ENCODE results near the gene FOXP3. TPM values are rescaled to one million over a fixed set of nuclear protein-coding genes. Genes with fewer than 3 reads are reported as not detected.

Gene FOXP3
- total RNA-seq, 1 experiment from 2014 or later, result 0.15 TPM

DNA sequence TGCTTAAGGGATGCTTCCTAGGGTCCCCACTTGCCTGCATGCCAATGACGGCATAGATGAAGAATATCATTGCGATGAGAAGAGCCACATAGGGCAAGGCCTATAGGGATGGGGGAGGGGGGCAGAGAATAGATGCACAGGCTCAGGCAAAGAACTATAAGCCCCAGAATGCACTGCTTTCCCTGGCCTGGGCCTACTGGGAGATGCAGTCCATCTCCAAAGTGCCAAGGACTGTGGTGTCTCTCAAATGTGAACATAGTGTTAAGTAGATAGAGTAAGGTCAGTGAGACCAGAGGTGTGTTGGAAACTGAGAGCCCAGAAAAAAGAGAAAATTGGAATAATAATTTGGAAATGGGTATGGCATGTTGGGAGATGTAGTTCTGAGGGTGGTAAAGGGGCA is 52.3 kb downstream of the FOXP3 start:
- Histone ChIP-seq H3K27ac (ENCODE audit: low read depth, low read length) (no peak overlapping the region), H3K79me2 (ENCODE audit: insufficient read depth, low read length) (no peaks in the 10 kb centered on the region), H3K9me3 (ENCODE audit: control insufficient read depth in 1 of 2, insufficient read depth in 1 of 2, low read depth in 1 of 2, low read length in 2 of 2) (no peaks in the 10 kb centered on the region), H3K4me1 (ENCODE audit: control insufficient read depth in 1 of 2, insufficient read depth in 2 of 2, low read length in 2 of 2) (no peaks in the 10 kb centered on the region), H3K4me2 (ENCODE audit: low read length) (no peak overlapping the region), H3K9ac (ENCODE audit: low read length) (no peak overlapping the region), H3K9me2 (ENCODE audit: insufficient read depth) (no peaks in the 10 kb centered on the region), H3K36me3 (ENCODE audit: control insufficient read depth in 1 of 2, insufficient read depth in 2 of 2, low read length in 2 of 2) (no peaks in the 10 kb centered on the region), H4K20me1 (ENCODE audit: insufficient read depth) (no peaks in the 10 kb centered on the region), H3K4me3 (replicated peaks in 1 of 2; ENCODE audit: low read depth in 1 of 2, low read length in 2 of 2) (no peak overlapping the region), H3K27me3 (ENCODE audit: insufficient read depth, low read length) (no peaks in the 10 kb centered on the region), H2AFZ (ENCODE audit: low read depth, low read length, poor library complexity, severe bottlenecking) (no peak overlapping the region)
- ChIA-PET POLR2A (no interaction called here), RAD21 (ENCODE audit: low non-redundant PET in 1 of 2, low total read pairs in 2 of 2, uncharacterized antibody in 2 of 2, unreplicated experiment in 2 of 2) (no interaction called here), CTCF (no interaction called here)
- no peak for ATAC-seq
- DNase-seq (ENCODE audit: low read depth, low spot score), result no peak
- BruUV-seq (replicated peaks), result no TSS peak
- TF ChIP-seq ELF1 (IDR thresholded peaks at IDR 0.05; ENCODE audit: borderline replicate concordance, low read depth) (no peak), FOSL1 (IDR thresholded peaks at IDR 0.05; ENCODE audit: low read depth) (no peak), SP1 (IDR thresholded peaks at IDR 0.05; ENCODE audit: low read depth) (no peak), POLR2A (IDR thresholded peaks at IDR 0.05; ENCODE audit: borderline replicate concordance, extremely low read depth, insufficient read depth, insufficient read length) (no peak), CBX3 (IDR thresholded peaks at IDR 0.05; ENCODE audit: low read depth) (no peak), EZH2 (IDR thresholded peaks at IDR 0.05) (no peak), EZH2phosphoT487 (IDR thresholded peaks at IDR 0.05; ENCODE audit: borderline replicate concordance) (no peak), SRF (IDR thresholded peaks at IDR 0.05; ENCODE audit: low read depth) (no peak)
- TF ChIP-seq, protein P1, sequence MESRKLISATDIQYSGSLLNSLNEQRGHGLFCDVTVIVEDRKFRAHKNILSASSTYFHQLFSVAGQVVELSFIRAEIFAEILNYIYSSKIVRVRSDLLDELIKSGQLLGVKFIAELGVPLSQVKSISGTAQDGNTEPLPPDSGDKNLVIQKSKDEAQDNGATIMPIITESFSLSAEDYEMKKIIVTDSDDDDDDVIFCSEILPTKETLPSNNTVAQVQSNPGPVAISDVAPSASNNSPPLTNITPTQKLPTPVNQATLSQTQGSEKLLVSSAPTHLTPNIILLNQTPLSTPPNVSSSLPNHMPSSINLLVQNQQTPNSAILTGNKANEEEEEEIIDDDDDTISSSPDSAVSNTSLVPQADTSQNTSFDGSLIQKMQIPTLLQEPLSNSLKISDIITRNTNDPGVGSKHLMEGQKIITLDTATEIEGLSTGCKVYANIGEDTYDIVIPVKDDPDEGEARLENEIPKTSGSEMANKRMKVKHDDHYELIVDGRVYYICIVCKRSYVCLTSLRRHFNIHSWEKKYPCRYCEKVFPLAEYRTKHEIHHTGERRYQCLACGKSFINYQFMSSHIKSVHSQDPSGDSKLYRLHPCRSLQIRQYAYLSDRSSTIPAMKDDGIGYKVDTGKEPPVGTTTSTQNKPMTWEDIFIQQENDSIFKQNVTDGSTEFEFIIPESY (IDR thresholded peaks at IDR 0.05; ENCODE audit: extremely low read depth, insufficient replicate concordance, low read length), result no peak
- intact Hi-C loops (cut with micrococcal nuclease), result no loop called here

DNA sequence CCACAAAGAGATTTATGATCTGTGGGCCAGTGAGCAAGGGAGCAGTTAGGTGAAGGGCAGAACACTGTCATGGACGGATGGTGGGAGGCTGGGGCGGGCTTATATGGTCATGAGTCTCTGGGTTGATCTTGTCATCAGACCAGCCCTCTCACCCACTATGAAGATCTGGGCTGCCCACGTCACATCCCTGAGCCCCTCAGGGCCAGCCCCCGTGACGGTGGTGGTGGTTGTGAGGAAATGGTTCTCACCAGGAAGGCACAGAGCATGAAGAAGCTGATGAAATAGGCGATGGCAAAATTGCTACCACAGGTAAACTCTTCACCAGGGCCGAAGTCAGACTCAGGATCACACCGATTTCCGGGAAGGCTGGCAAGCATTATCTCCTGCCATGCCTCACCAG is 53.4 kb downstream of the FOXP3 start:
- no peak for ATAC-seq
- no TSS peak for BruUV-seq (replicated peaks)
- H3K9ac ChIP-seq (ENCODE audit: low read length), result no peak overlapping the region

More for the DNA sequence above, 53.4 kb downstream of the FOXP3 start:
- H3K4me3 ChIP-seq (replicated peaks in 1 of 2; ENCODE audit: low read depth in 1 of 2, low read length in 2 of 2), result no peak overlapping the region
- POLR2A ChIA-PET, result no interaction called here
- no peaks in the 10 kb centered on the region for H3K9me2 ChIP-seq (ENCODE audit: insufficient read depth)
- RAD21 ChIA-PET (ENCODE audit: low non-redundant PET in 1 of 2, low total read pairs in 2 of 2, uncharacterized antibody in 2 of 2, unreplicated experiment in 2 of 2), result no interaction called here
- H3K4me1 ChIP-seq (ENCODE audit: control insufficient read depth in 1 of 2, insufficient read depth in 2 of 2, low read length in 2 of 2), result no peaks in the 10 kb centered on the region
- CTCF ChIA-PET, result no interaction called here
- TF ChIP-seq ELF1 (IDR thresholded peaks at IDR 0.05; ENCODE audit: borderline replicate concordance, low read depth) (no peak), POLR2A (IDR thresholded peaks at IDR 0.05; ENCODE audit: borderline replicate concordance, extremely low read depth, insufficient read depth, insufficient read length) (no peak), EZH2 (IDR thresholded peaks at IDR 0.05) (no peak), EZH2phosphoT487 (IDR thresholded peaks at IDR 0.05; ENCODE audit: borderline replicate concordance) (no peak), POLR2AphosphoS5 (IDR thresholded peaks at IDR 0.05; ENCODE audit: low read depth, low read length) (no peak), JUND (IDR thresholded peaks at IDR 0.05) (no peak), SRF (IDR thresholded peaks at IDR 0.05; ENCODE audit: low read depth) (no peak)
- TF ChIP-seq, protein P2, sequence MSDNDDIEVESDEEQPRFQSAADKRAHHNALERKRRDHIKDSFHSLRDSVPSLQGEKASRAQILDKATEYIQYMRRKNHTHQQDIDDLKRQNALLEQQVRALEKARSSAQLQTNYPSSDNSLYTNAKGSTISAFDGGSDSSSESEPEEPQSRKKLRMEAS (IDR thresholded peaks at IDR 0.05), result no peak
- intact Hi-C loops (cut with micrococcal nuclease), result no loop called here
- H3K79me2 ChIP-seq (ENCODE audit: insufficient read depth, low read length), result no peaks in the 10 kb centered on the region
- H3K36me3 ChIP-seq (ENCODE audit: control insufficient read depth in 1 of 2, insufficient read depth in 2 of 2, low read length in 2 of 2), result no peaks in the 10 kb centered on the region
- H3K4me2 ChIP-seq (ENCODE audit: low read length), result no peak overlapping the region
- no peak overlapping the region for H2AFZ ChIP-seq (ENCODE audit: low read depth, low read length, poor library complexity, severe bottlenecking)
- H4K20me1 ChIP-seq (ENCODE audit: insufficient read depth), result no peaks in the 10 kb centered on the region
- H3K27me3 ChIP-seq (ENCODE audit: insufficient read depth, low read length), result no peaks in the 10 kb centered on the region
- no peak for DNase-seq (ENCODE audit: low read depth, low spot score)
- H3K9me3 ChIP-seq (ENCODE audit: control insufficient read depth in 1 of 2, insufficient read depth in 1 of 2, low read depth in 1 of 2, low read length in 2 of 2), result no peaks in the 10 kb centered on the region
- no peak overlapping the region for H3K27ac ChIP-seq (ENCODE audit: low read depth, low read length)

Data from HCT116 (cell line).